GM12878 (cell line): ENCODE results near the gene PTGES2. TPM values are rescaled to one million over a fixed set of nuclear protein-coding genes. Genes with fewer than 3 reads are reported as not detected.
A peak's percentile ranks its signal among the peaks of the same experiment; 100 is the strongest.

Experiments
- BCL3 ChIP-seq: IDR thresholded peaks from 2 replicates; pipeline ENCODE4 v1.6.1; 2011; ENCODE audit warnings: borderline replicate concordance, low read depth, mild to moderate bottlenecking, moderate library complexity, low read length; ENCODE audit not compliant: insufficient read depth, poor library complexity, severe bottlenecking
- CBFB ChIP-seq: IDR thresholded peaks from 2 replicates; pipeline ENCODE4 v1.6.1; 2016; ENCODE audit warnings: antibody characterized with exemption, low read depth
- CBX5 ChIP-seq: sonication (generic); IDR thresholded peaks from 2 replicates; pipeline ENCODE4 v1.6.1; 2016; ENCODE audit warnings: low read depth, moderate library complexity, mild to moderate bottlenecking, inconsistent platforms
- CEBPB ChIP-seq, 2 experiments: fragments of 150-350 bp in 1 of 2; IDR thresholded peaks; 2 replicates each; pipeline ENCODE4 v1.6.1; 2012 to 2014; ENCODE audit warnings: low read depth in 2 of 2, low read length in 2 of 2, borderline replicate concordance in 1 of 2, inconsistent platforms in 1 of 2
- DPF2 ChIP-seq: fragments of 450-650 bp; IDR thresholded peaks from 2 replicates; pipeline ENCODE4 v1.6.1; 2017; ENCODE audit warnings: mild to moderate bottlenecking
- EGR1 ChIP-seq, 2 experiments: IDR thresholded peaks; 1 replicate in 1 of 2; 2 replicates in 1 of 2; pipeline ENCODE4 v1.6.1; 2011 to 2012; ENCODE audit warnings: low read depth in 2 of 2, low read length in 2 of 2, borderline replicate concordance in 1 of 2, mild to moderate bottlenecking in 1 of 2, moderate library complexity in 1 of 2
- EP300 ChIP-seq, 2 experiments: fragments of 150-350 bp in 1 of 2; IDR thresholded peaks; 2 replicates each; pipeline ENCODE4 v1.6.1; 2011 to 2012; ENCODE audit warnings: low read depth in 2 of 2, low read length in 2 of 2, borderline replicate concordance in 1 of 2, improper control_type of control experiment in 1 of 2, inconsistent platforms in 1 of 2; ENCODE audit not compliant: control insufficient read depth in 1 of 2
- ESRRA ChIP-seq: IDR thresholded peaks from 2 replicates; pipeline ENCODE4 v1.6.1; 2012; ENCODE audit warnings: mild to moderate bottlenecking, low read length, improper control_type of control experiment
- ETV6 ChIP-seq, 2 experiments: fragments of 450-650 bp in 1 of 2; IDR thresholded peaks in 1 of 2; conservative IDR thresholded peaks in 1 of 2; 2 replicates each; pipeline ENCODE4 v1.6.1; 2014; ENCODE audit warnings: antibody characterized with exemption in 1 of 2, borderline replicate concordance in 1 of 2, low read depth in 1 of 2, mild to moderate bottlenecking in 1 of 2, moderate library complexity in 1 of 2
- FOS ChIP-seq: IDR thresholded peaks from 3 replicates; pipeline ENCODE4 v1.6.1; 2011; ENCODE audit warnings: borderline replicate concordance; ENCODE audit not compliant: insufficient read length; ENCODE audit errors: extremely low read depth
- HCFC1 ChIP-seq: fragments of 150-350 bp; IDR thresholded peaks from 2 replicates; pipeline ENCODE4 v1.6.1; 2014; ENCODE audit warnings: low read length
- HDAC6 ChIP-seq: fragments of 200-600 bp; sonication (generic); IDR thresholded peaks from one replicate; pipeline ENCODE4 v1.8.0; 2017; ENCODE audit warnings: antibody characterized with exemption; ENCODE audit not compliant: unreplicated experiment
- MTA2 ChIP-seq: fragments of 450-650 bp; IDR thresholded peaks from 2 replicates; pipeline ENCODE4 v1.6.1; 2016; ENCODE audit warnings: low read depth, mild to moderate bottlenecking, moderate library complexity
- PAX5 ChIP-seq: IDR thresholded peaks from 2 replicates; pipeline ENCODE4 v1.6.1; 2011; ENCODE audit warnings: low read depth, low read length, borderline replicate concordance
- RELB ChIP-seq: fragments of 450-650 bp; IDR thresholded peaks from 2 replicates; pipeline ENCODE4 v1.6.1; 2017; ENCODE audit warnings: low read depth, mild to moderate bottlenecking, moderate library complexity
- RFX5 ChIP-seq: IDR thresholded peaks from 2 replicates; pipeline ENCODE4 v1.6.1; 2011; ENCODE audit warnings: low read depth, low read length, improper control_type of control experiment
- SIN3A ChIP-seq: IDR thresholded peaks from 2 replicates; pipeline ENCODE4 v1.6.1; 2012; ENCODE audit warnings: low read depth, low read length, improper control_type of control experiment
- SMAD1 ChIP-seq: fragments of 450-650 bp; IDR thresholded peaks from 2 replicates; pipeline ENCODE4 v1.6.1; 2018; ENCODE audit warnings: mild to moderate bottlenecking, low read depth; ENCODE audit not compliant: partially characterized antibody
- SPI1 ChIP-seq: IDR thresholded peaks from 2 replicates; pipeline ENCODE4 v1.6.1; 2011; ENCODE audit warnings: low read depth, mild to moderate bottlenecking, low read length, moderate library complexity, borderline replicate concordance; ENCODE audit not compliant: insufficient read depth
- WRNIP1 ChIP-seq: IDR thresholded peaks from 2 replicates; pipeline ENCODE4 v1.6.1; 2011; ENCODE audit warnings: low read depth, low read length, improper control_type of control experiment, borderline replicate concordance
- YBX1 ChIP-seq: fragments of 450-650 bp; IDR thresholded peaks from 2 replicates; pipeline ENCODE4 v1.6.1; 2016; ENCODE audit warnings: antibody characterized with exemption
- YY1 ChIP-seq: IDR thresholded peaks from 2 replicates; pipeline ENCODE4 v1.6.1; 2011; ENCODE audit warnings: low read depth, mild to moderate bottlenecking, low read length
- ZNF207 ChIP-seq: fragments of 450-650 bp; IDR thresholded peaks from 2 replicates; pipeline ENCODE4 v1.6.1; 2014; ENCODE audit warnings: antibody characterized with exemption, mild to moderate bottlenecking, borderline replicate concordance
- polyA plus RNA-seq, 11 experiments: library from polyadenylated mRNA; depleted of rRNA in 4 of 11; unstranded in 6 of 11; stranded (reverse) in 5 of 11; fragments of >200 nt; fragmentation: Nextera tagmentation in 4 of 11; fragmentation: Illumina TruSeq in 1 of 11; extraction: Ambion mirVana in 4 of 11; extraction: Trizol in 1 of 11; gene quantifications; 1 replicate in 1 of 11; 2 replicates in 10 of 11; pipeline versions ENCODE4 v1.2.1 to v1.2.3, GENCODE V29; 2011 to 2016; ENCODE audit warnings: inconsistent platforms in 2 of 11, missing spikeins in 2 of 11, low read depth in 1 of 11
- total RNA-seq, 4 experiments: library from RNA; depleted of rRNA in 3 of 4; stranded (reverse); fragments of >200 nt in 3 of 4; fragmentation: Illumina TruSeq in 1 of 4; extraction: Trizol in 1 of 4; gene quantifications; 2 replicates each; pipeline versions ENCODE4 v1.2.1 to v1.2.3, GENCODE V29; 2013 to 2021

PTGES2 gene
- total and polyA plus RNA-seq, 10 of the 15 experiments (the other 5 are each of a cell fraction or from before 2014, with no cell fraction given) = 2.1 to 141 (median 99.1) TPM

- TF ChIP-seq WRNIP1 (no peak), ESRRA (no peak), SIN3A (no peak), YBX1 (no peak), BCL3 (no peak), RELB (no peak), ETV6 (conservative IDR thresholded peaks at IDR 0.05 in 1 of 2, IDR thresholded peaks at IDR 0.05 in 1 of 2; ENCODE audit: borderline replicate concordance in 1 of 2, low read depth in 1 of 2) (peak in 1 of 2 experiments; percentile 46; a peak in 1 of 4 replicates), HDAC6 (no peak), SPI1 (no peak), EP300 (IDR thresholded peaks at IDR 0.05; ENCODE audit: borderline replicate concordance in 1 of 2, control insufficient read depth in 1 of 2, low read depth in 2 of 2, low read length in 2 of 2) (no peak), YY1 (no peak), CBFB (no peak), RFX5 (no peak), HCFC1 (no peak), EGR1 (IDR thresholded peaks at IDR 0.05; ENCODE audit: borderline replicate concordance in 1 of 2, low read depth in 2 of 2, low read length in 2 of 2) (peak in 1 of 2 experiments; percentile 72; a peak in 1 of 3 replicates), CBX5 (no peak), FOS (no peak), CEBPB (IDR thresholded peaks at IDR 0.05; ENCODE audit: borderline replicate concordance in 1 of 2, low read depth in 2 of 2, low read length in 2 of 2) (no peak), ZNF207 (no peak), DPF2 (no peak), SMAD1 (no peak), MTA2 (no peak), PAX5 (no peak)
- TF ChIP-seq, all 136 proteins: peak for 7
Measured at GRCh38 chr9:128082151-128082550, 45.4 kb downstream of the PTGES2 start (continued).
